ENCODE measurements around the gene CCR5.

Gene CCR5

GRCh38 chr3:46412786-46413298 lies 42.1 kb downstream of the CCR5 start:
- Histone ChIP-seq H3K4me1 (ENCODE audit: control insufficient read depth in 1 of 2, insufficient read depth in 2 of 2, low read length in 2 of 2) (no peaks in the 10 kb centered on the region), H3K36me3 (ENCODE audit: control insufficient read depth in 1 of 2, insufficient read depth in 2 of 2, low read length in 2 of 2) (no peaks in the 10 kb centered on the region), H3K9me3 (ENCODE audit: control insufficient read depth in 1 of 2, low read length in 2 of 2) (no peaks in the 10 kb centered on the region), H3K27ac (ENCODE audit: low read length) (no peak overlapping the region), H3K27me3 (ENCODE audit: low read depth, low read length) (no peaks in the 10 kb centered on the region), H3K4me3 (ENCODE audit: low read depth in 1 of 2, low read length in 2 of 2) (no peak overlapping the region)

DNA sequence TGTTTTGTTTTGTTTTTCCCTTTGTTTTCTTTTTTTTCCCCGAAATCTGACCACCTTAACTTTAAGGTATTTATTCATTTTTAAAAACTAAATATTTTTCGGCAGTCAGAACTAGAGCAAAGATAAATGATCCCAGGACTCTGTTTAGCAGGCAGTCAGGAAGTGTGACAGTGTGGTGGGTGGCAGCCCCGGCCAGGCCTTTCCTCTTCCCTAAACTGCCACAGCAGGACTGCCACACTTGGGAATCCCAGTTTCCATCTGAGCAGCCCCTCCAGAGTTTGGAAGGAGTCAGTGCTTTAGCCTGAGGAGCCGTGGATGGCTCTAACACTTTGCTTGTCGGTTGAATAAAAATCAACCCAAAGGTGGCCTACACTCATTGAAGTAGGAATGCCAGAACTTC lies 43.2 kb downstream of the CCR5 start:
- Histone ChIP-seq H3K36me3 (ENCODE audit: control insufficient read depth in 1 of 2, insufficient read depth in 2 of 2, low read length in 2 of 2) (no peaks in the 10 kb centered on the region), H3K27ac (ENCODE audit: low read length) (no peak overlapping the region), H3K9me3 (ENCODE audit: control insufficient read depth in 1 of 2, low read length in 2 of 2) (no peaks in the 10 kb centered on the region), H3K4me3 (ENCODE audit: low read depth in 1 of 2, low read length in 2 of 2) (no peak overlapping the region), H3K27me3 (ENCODE audit: low read depth, low read length) (no peaks in the 10 kb centered on the region), H3K4me1 (ENCODE audit: control insufficient read depth in 1 of 2, insufficient read depth in 2 of 2, low read length in 2 of 2) (no peaks in the 10 kb centered on the region)

- H3K27ac ChIP-seq (ENCODE audit: low read length) = no peak overlapping the region
- H3K4me1 ChIP-seq (ENCODE audit: control insufficient read depth in 1 of 2, insufficient read depth in 2 of 2, low read length in 2 of 2) = no peaks in the 10 kb centered on the region
- no peak overlapping the region for H3K4me3 ChIP-seq (ENCODE audit: low read depth in 1 of 2, low read length in 2 of 2)
- H3K9me3 ChIP-seq (ENCODE audit: control insufficient read depth in 1 of 2, low read length in 2 of 2) = no peaks in the 10 kb centered on the region
- H3K36me3 ChIP-seq (ENCODE audit: control insufficient read depth in 1 of 2, insufficient read depth in 2 of 2, low read length in 2 of 2) = no peaks in the 10 kb centered on the region
- H3K27me3 ChIP-seq (ENCODE audit: low read depth, low read length) = no peaks in the 10 kb centered on the region
Observed at GRCh38 chr3:46414739-46415138, 44.0 kb downstream of the CCR5 start.

DNA sequence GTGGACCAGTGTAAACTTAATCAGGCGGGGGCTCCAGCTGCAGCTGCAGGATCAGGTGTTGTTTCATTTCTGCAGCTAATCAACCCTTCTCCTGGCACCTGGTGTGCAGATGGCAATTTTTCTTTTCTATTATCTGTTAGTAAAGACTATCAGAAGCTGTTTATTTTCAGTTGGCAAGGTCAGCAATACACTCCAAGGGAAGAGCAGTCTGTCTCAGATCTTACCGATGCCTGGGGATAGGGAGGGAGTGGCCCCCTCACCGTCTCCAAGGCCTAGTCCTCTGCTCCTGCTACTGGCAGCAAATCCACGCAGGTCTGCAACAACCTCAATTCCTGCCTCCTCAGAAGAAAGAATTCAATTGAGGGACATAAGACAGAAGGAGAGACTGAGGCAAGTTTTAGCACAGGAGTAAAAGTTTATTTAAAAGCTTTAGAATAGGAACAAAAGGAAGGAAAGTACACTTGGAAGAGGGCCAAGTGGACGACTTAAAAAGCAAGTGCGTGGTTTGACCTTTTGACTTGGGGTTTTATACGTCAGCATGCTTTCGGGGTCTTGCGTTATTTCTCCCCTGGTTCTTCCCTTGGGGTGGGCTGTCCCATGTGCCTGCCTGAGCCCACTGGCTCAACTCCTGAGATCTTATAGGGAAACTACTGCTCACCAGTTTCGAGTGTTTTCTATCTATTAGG lies 45.5 kb downstream of the CCR5 start:
- H3K27ac ChIP-seq (ENCODE audit: low read length) = no peak overlapping the region

DNA sequence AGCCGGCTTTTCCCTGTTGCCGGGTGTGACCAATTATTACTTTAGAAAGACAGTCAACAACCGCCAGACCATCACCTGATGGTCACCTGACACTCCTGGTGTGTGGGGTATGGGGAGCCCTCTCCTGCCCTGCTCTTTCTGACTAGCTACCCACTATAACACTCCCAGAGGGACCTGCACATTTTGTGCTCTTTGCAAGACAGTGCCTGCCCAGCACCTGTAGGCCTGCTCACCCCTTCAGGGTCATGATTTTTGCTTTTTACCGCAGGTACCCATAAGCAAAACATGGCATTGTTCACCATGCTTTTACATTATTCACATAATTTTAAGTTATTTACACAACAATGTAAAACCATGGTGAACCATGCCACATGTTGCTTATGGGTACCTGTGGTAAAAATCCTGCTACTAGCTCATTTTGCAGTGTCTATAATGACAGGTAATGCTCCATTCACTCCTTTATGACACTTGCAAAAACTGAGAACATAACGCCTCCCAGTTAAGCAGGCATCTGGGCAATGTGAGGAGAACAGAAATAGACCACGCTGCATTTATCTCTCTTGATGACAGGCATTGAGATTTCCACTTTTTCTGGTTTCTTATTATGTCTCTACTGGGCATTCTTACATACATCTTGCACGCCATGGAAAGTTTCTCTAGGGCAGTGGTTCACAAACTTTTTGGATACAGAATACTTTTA lies 46.2 kb downstream of the CCR5 start:
- H3K27me3 ChIP-seq (ENCODE audit: low read depth, low read length) = no peaks in the 10 kb centered on the region
- no peak overlapping the region for H3K27ac ChIP-seq (ENCODE audit: low read length)
- H3K4me3 ChIP-seq (ENCODE audit: low read depth in 1 of 2, low read length in 2 of 2) = no peak overlapping the region
- H3K36me3 ChIP-seq (ENCODE audit: control insufficient read depth in 1 of 2, insufficient read depth in 2 of 2, low read length in 2 of 2) = no peaks in the 10 kb centered on the region
- H3K4me1 ChIP-seq (ENCODE audit: control insufficient read depth in 1 of 2, insufficient read depth in 2 of 2, low read length in 2 of 2) = no peaks in the 10 kb centered on the region
- H3K9me3 ChIP-seq (ENCODE audit: control insufficient read depth in 1 of 2, low read length in 2 of 2) = no peaks in the 10 kb centered on the region

More for the DNA sequence above, 45.5 kb downstream of the CCR5 start:
- Histone ChIP-seq H3K36me3 (ENCODE audit: control insufficient read depth in 1 of 2, insufficient read depth in 2 of 2, low read length in 2 of 2) (no peaks in the 10 kb centered on the region), H3K4me1 (ENCODE audit: control insufficient read depth in 1 of 2, insufficient read depth in 2 of 2, low read length in 2 of 2) (no peaks in the 10 kb centered on the region), H3K9me3 (ENCODE audit: control insufficient read depth in 1 of 2, low read length in 2 of 2) (no peaks in the 10 kb centered on the region), H3K27me3 (ENCODE audit: low read depth, low read length) (no peaks in the 10 kb centered on the region), H3K4me3 (ENCODE audit: low read depth in 1 of 2, low read length in 2 of 2) (no peak overlapping the region)

- Histone ChIP-seq H3K4me3 (ENCODE audit: low read depth in 1 of 2, low read length in 2 of 2) (no peak overlapping the region), H3K27ac (ENCODE audit: low read length) (no peak overlapping the region), H3K27me3 (ENCODE audit: low read depth, low read length) (no peaks in the 10 kb centered on the region), H3K36me3 (ENCODE audit: control insufficient read depth in 1 of 2, insufficient read depth in 2 of 2, low read length in 2 of 2) (no peaks in the 10 kb centered on the region), H3K9me3 (ENCODE audit: control insufficient read depth in 1 of 2, low read length in 2 of 2) (no peaks in the 10 kb centered on the region), H3K4me1 (ENCODE audit: control insufficient read depth in 1 of 2, insufficient read depth in 2 of 2, low read length in 2 of 2) (no peaks in the 10 kb centered on the region)
Observed at GRCh38 chr3:46417841-46418611, 47.3 kb downstream of the CCR5 start.

DNA sequence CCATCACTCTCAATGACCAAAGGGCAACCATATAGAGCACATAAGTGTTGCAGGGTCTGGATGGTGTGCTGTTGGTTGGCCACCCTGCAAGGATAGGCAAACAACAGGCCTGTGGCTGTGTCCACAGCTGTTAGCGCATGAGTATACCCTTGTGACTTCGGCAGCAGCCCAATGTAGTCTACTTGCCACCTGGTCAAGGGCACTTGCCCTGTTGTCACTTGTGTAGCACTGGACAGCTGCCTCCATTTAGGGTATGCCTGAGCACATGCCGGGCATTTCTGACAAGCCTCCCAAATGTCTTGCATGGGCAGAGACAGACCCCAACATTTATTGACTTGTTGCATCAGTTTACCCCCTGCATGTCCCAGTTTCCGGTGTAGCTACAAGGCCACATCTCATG lies 49.1 kb downstream of the CCR5 start:
- Histone ChIP-seq H3K4me1 (ENCODE audit: control insufficient read depth in 1 of 2, insufficient read depth in 2 of 2, low read length in 2 of 2) (no peaks in the 10 kb centered on the region), H3K36me3 (ENCODE audit: control insufficient read depth in 1 of 2, insufficient read depth in 2 of 2, low read length in 2 of 2) (no peaks in the 10 kb centered on the region), H3K27me3 (ENCODE audit: low read depth, low read length) (no peaks in the 10 kb centered on the region), H3K9me3 (ENCODE audit: control insufficient read depth in 1 of 2, low read length in 2 of 2) (no peaks in the 10 kb centered on the region), H3K27ac (ENCODE audit: low read length) (no peak overlapping the region), H3K4me3 (ENCODE audit: low read depth in 1 of 2, low read length in 2 of 2) (no peak overlapping the region)

DNA sequence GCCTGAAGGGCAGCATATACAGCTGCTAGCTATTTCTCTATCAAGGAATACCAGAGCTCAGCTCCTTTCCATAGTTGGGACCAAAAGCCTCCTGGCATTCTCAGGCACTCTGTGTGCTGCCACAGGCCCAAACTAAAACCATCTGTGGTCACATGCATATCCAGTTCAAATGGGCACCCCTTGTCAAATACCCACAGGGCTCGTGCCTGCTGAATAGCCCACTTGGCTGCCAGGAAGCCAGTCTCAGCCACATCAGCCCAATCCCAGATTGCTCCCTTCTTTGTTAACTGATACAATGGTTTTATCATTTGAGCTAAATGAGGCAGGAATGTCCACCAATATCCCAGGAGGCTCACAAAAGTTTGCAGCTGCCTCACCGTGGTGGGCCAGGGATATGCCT lies 50.2 kb downstream of the CCR5 start:
- no peaks in the 10 kb centered on the region for H3K4me1 ChIP-seq (ENCODE audit: control insufficient read depth in 1 of 2, insufficient read depth in 2 of 2, low read length in 2 of 2)
- H3K27me3 ChIP-seq (ENCODE audit: low read depth, low read length) = no peaks in the 10 kb centered on the region
- no peak overlapping the region for H3K27ac ChIP-seq (ENCODE audit: low read length)
- H3K9me3 ChIP-seq (ENCODE audit: control insufficient read depth in 1 of 2, low read length in 2 of 2) = no peaks in the 10 kb centered on the region
- no peak overlapping the region for H3K4me3 ChIP-seq (ENCODE audit: low read depth in 1 of 2, low read length in 2 of 2)
- no peaks in the 10 kb centered on the region for H3K36me3 ChIP-seq (ENCODE audit: control insufficient read depth in 1 of 2, insufficient read depth in 2 of 2, low read length in 2 of 2)

DNA sequence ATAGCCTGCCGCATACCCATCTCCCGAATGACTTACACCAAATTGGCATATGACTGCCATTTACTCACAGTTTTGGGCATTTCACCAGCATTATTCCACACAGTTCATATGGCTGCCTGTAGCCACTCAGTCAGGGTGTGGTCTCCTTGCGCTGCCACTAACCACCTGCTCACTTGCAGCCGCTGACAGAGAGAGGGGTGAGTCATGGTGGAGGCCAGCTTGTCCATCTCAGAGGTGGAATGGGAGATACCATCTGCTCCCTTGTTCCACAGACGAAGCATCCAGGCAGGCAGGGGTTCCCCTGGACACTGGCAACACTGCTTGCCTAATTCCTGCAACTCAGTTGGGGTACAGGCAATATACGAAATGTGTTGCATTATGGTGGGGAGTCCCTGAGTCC lies 51.9 kb downstream of the CCR5 start:
- Histone ChIP-seq H3K27me3 (ENCODE audit: low read depth, low read length) (no peaks in the 10 kb centered on the region), H3K4me3 (ENCODE audit: low read depth in 1 of 2, low read length in 2 of 2) (no peak overlapping the region), H3K4me1 (ENCODE audit: control insufficient read depth in 1 of 2, insufficient read depth in 2 of 2, low read length in 2 of 2) (no peaks in the 10 kb centered on the region), H3K36me3 (ENCODE audit: control insufficient read depth in 1 of 2, insufficient read depth in 2 of 2, low read length in 2 of 2) (no peaks in the 10 kb centered on the region), H3K27ac (ENCODE audit: low read length) (no peak overlapping the region), H3K9me3 (ENCODE audit: control insufficient read depth in 1 of 2, low read length in 2 of 2) (no peaks in the 10 kb centered on the region)

- Histone ChIP-seq H3K4me1 (ENCODE audit: control insufficient read depth in 1 of 2, insufficient read depth in 2 of 2, low read length in 2 of 2) (no peaks in the 10 kb centered on the region), H3K9me3 (ENCODE audit: control insufficient read depth in 1 of 2, low read length in 2 of 2) (no peaks in the 10 kb centered on the region), H3K27me3 (ENCODE audit: low read depth, low read length) (no peaks in the 10 kb centered on the region), H3K36me3 (ENCODE audit: control insufficient read depth in 1 of 2, insufficient read depth in 2 of 2, low read length in 2 of 2) (no peaks in the 10 kb centered on the region), H3K27ac (ENCODE audit: low read length) (no peak overlapping the region), H3K4me3 (ENCODE audit: low read depth in 1 of 2, low read length in 2 of 2) (no peak overlapping the region)
Observed at GRCh38 chr3:46423588-46423987, 52.8 kb downstream of the CCR5 start.
